Measurements from ENCODE around the gene ERBIN.

DNA sequence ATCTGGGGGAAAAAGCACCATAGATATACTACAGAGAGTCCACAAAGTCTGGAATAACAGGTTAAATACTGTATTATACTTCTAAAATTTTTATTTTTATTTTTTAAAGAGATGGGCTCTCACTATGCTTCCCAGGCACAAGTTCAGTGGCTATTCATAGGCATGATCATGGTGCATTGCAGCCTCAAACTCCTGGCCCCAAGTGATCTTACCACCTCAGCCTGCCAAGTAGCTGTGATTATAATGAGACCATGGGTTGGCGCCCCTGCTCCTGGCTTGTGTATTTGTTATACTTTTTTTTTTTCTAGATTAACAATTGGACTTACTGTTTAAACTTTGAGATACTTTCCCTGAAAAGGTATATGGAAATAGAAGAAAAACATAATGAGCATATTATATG is 25.9 kb downstream of the ERBIN start:
- TF ChIP-seq CTCF (IDR thresholded peaks at IDR 0.05) (no peak), POLR2A (IDR thresholded peaks at IDR 0.05) (no peak)

Data from Peyer's patch (tissue), 4 donors.